H1 (cell line): ENCODE measurements around the gene HBA2. TPM values are rescaled to one million over a fixed set of nuclear protein-coding genes. Genes with fewer than 3 reads are reported as not detected.
"Not testable (repeated sequence)": the region's sequence is repeated elsewhere in the genome, so short reads cannot be mapped to it uniquely, and the experiment has no call there.

Experiments
- CTCF ChIA-PET: fragments of 300-600 bp; sonication (Branson Sonifier 250); formaldehyde crosslinking; loops from one replicate; lab custom pipeline; 2021; ENCODE audit not compliant: partially characterized antibody; lab: Charles Lee
- POLR2A ChIA-PET: fragments of 300-600 bp; sonication (Branson Sonifier 250); formaldehyde crosslinking; loops from one replicate; lab custom pipeline; 2021; ENCODE audit warnings: inconsistent platforms; ENCODE audit not compliant: partially characterized antibody; lab: Charles Lee
- DNase-seq, 2 experiments: peaks; one replicate each; pipeline versions ENCODE4 v3.0.0 to v3.0.0-alpha.2; 2010 to 2022; ENCODE audit warnings: low spot score in 2 of 2, low read depth in 1 of 2, mixed read lengths in 1 of 2
- FAIRE-seq: peaks from 2 replicates; lab custom pipeline; 2011; peaks lifted over from hg19 to GRCh38; lab: Jason Lieb, UNC
- H2AFZ ChIP-seq: 2 replicates; pipeline ENCODE4 v1.8.1; 2012; ENCODE audit warnings: low read length, inconsistent platforms
- H2AK5ac ChIP-seq: 2 replicates; pipeline ENCODE4 v1.6.1; 2013; ENCODE audit warnings: low read depth, low read length
- H2BK120ac ChIP-seq: replicated peaks from 2 replicates; pipeline ENCODE3; 2013; ENCODE audit warnings: low read depth, low read length, inconsistent platforms
- H2BK12ac ChIP-seq: 2 replicates; pipeline ENCODE4 v1.6.1; 2013; ENCODE audit warnings: low read depth, low read length
- H2BK15ac ChIP-seq: 2 replicates; pipeline ENCODE4 v1.6.1; 2013; ENCODE audit warnings: low read length
- H2BK20ac ChIP-seq: 2 replicates; pipeline ENCODE4 v1.6.1; 2013; ENCODE audit warnings: low read length
- H2BK5ac ChIP-seq: 2 replicates; pipeline ENCODE4 v1.6.1; 2013; ENCODE audit warnings: low read depth, low read length
- H3K14ac ChIP-seq: 2 replicates; pipeline ENCODE4 v1.6.1; 2013; ENCODE audit warnings: inconsistent platforms; ENCODE audit not compliant: insufficient read length
- H3K18ac ChIP-seq: 2 replicates; pipeline ENCODE4 v1.6.1; 2013; ENCODE audit warnings: low read length; ENCODE audit errors: extremely low read depth
- H3K23ac ChIP-seq: 2 replicates; pipeline ENCODE4 v1.6.1; 2013; ENCODE audit warnings: inconsistent platforms; ENCODE audit not compliant: insufficient read length
- H3K23me2 ChIP-seq: 2 replicates; pipeline ENCODE4 v1.6.1; 2013; ENCODE audit warnings: low read depth, low read length
- H3K27ac ChIP-seq: 2 replicates; pipeline ENCODE4 v1.6.1; 2011; ENCODE audit warnings: low read depth, low read length, inconsistent platforms
- H3K27me3 ChIP-seq, 4 experiments: replicated peaks in 1 of 4; 1 replicate in 1 of 4; 2 replicates in 3 of 4; pipeline versions ENCODE4 v1.6.1 to v1.8.1; 2011 to 2013; ENCODE audit warnings: low read length in 3 of 4, mild to moderate bottlenecking in 3 of 4, inconsistent platforms in 2 of 4, mixed read lengths in 2 of 4, moderate library complexity in 1 of 4; ENCODE audit not compliant: control insufficient read depth in 3 of 4, insufficient read depth in 3 of 4; ENCODE audit errors: extremely low read depth in 1 of 4
- H3K36me3 ChIP-seq, 4 experiments: 2 replicates each; pipeline versions ENCODE4 v1.6.1 to v1.8.1; 2011 to 2013; ENCODE audit warnings: mild to moderate bottlenecking in 4 of 4, low read length in 3 of 4, moderate library complexity in 2 of 4, control low read depth in 1 of 4, inconsistent platforms in 1 of 4; ENCODE audit not compliant: insufficient read depth in 4 of 4, control insufficient read depth in 2 of 4
- H3K4ac ChIP-seq: replicated peaks from 2 replicates; pipeline ENCODE3; 2013; ENCODE audit warnings: low read length, low read depth, mixed read lengths, inconsistent platforms; ENCODE audit not compliant: insufficient read length
- H3K4me1 ChIP-seq, 4 experiments: replicated peaks in 1 of 4; 1 replicate in 1 of 4; 2 replicates in 3 of 4; pipeline versions ENCODE4 v1.6.1 to v1.8.1; 2011 to 2013; ENCODE audit warnings: low read length in 3 of 4, inconsistent platforms in 2 of 4, mixed read lengths in 1 of 4; ENCODE audit not compliant: insufficient read depth in 4 of 4, control insufficient read depth in 3 of 4
- H3K4me2 ChIP-seq, 2 experiments: 2 replicates each; pipeline versions ENCODE4 v1.6.1 to v1.8.1; 2011 to 2013; ENCODE audit warnings: low read depth in 2 of 2, low read length in 2 of 2, control low read depth in 1 of 2, inconsistent platforms in 1 of 2, mild to moderate bottlenecking in 1 of 2; ENCODE audit not compliant: insufficient read depth in 1 of 2
- H3K4me3 ChIP-seq, 4 experiments: fragments of 200-600, 300-600 bp in 1 of 4; sonication (generic), shearing (Covaris generic), sonication (Bioruptor Twin) in 1 of 4; 2 replicates each; pipeline versions ENCODE4 v1.5.1 to v1.8.1; 2011 to 2016; ENCODE audit warnings: low read length in 4 of 4, low read depth in 3 of 4, control low read depth in 2 of 4, inconsistent platforms in 2 of 4, mild to moderate bottlenecking in 2 of 4, mixed read lengths in 1 of 4, moderate library complexity in 1 of 4; ENCODE audit not compliant: insufficient read depth in 2 of 4; ENCODE audit errors: extremely low read depth in 1 of 4
- H3K56ac ChIP-seq: replicated peaks from 2 replicates; pipeline ENCODE3; 2013; ENCODE audit warnings: low read depth, mild to moderate bottlenecking, mixed read lengths, low read length, inconsistent platforms; ENCODE audit not compliant: insufficient read length
- H3K79me1 ChIP-seq: 2 replicates; pipeline ENCODE4 v1.6.1; 2013; ENCODE audit warnings: low read depth, low read length, control low read depth
- H3K79me2 ChIP-seq, 2 experiments: 2 replicates each; pipeline versions ENCODE4 v1.6.1 to v1.8.1; 2012 to 2013; ENCODE audit warnings: low read length in 2 of 2, mild to moderate bottlenecking in 2 of 2, inconsistent platforms in 1 of 2; ENCODE audit not compliant: insufficient read depth in 2 of 2, control insufficient read depth in 1 of 2
- H3K9ac ChIP-seq, 4 experiments: replicated peaks in 1 of 4; 1 replicate in 1 of 4; 2 replicates in 3 of 4; pipeline versions ENCODE4 v1.6.1 to v1.8.1; 2011 to 2013; ENCODE audit warnings: low read depth in 3 of 4, low read length in 3 of 4, control low read depth in 2 of 4, mild to moderate bottlenecking in 2 of 4, moderate library complexity in 2 of 4, inconsistent platforms in 1 of 4; ENCODE audit errors: extremely low read depth in 1 of 4
- H3K9me3 ChIP-seq, 2 experiments: 2 replicates each; pipeline versions ENCODE4 v1.6.1 to v1.8.1; 2012 to 2013; ENCODE audit warnings: mild to moderate bottlenecking in 2 of 2, moderate library complexity in 2 of 2, control low read depth in 1 of 2, inconsistent platforms in 1 of 2, low read depth in 1 of 2, low read length in 1 of 2, mixed read lengths in 1 of 2; ENCODE audit not compliant: insufficient read depth in 2 of 2
- H4K20me1 ChIP-seq, 2 experiments: replicated peaks in 1 of 2; 2 replicates each; pipeline versions ENCODE3 to v1.8.1; 2011 to 2013; ENCODE audit warnings: inconsistent platforms in 2 of 2, low read length in 2 of 2, mild to moderate bottlenecking in 1 of 2; ENCODE audit not compliant: insufficient read depth in 2 of 2, control insufficient read depth in 1 of 2
- H4K5ac ChIP-seq: 2 replicates; pipeline ENCODE4 v1.6.1; 2013; ENCODE audit warnings: low read length, low read depth, mixed read lengths, inconsistent platforms; ENCODE audit not compliant: insufficient read length
- H4K8ac ChIP-seq: 2 replicates; pipeline ENCODE4 v1.8.0; 2013; ENCODE audit warnings: mild to moderate bottlenecking, moderate library complexity, low read length, inconsistent platforms; ENCODE audit not compliant: insufficient read depth; ENCODE audit errors: extremely low read depth
- H4K91ac ChIP-seq: replicated peaks from 2 replicates; pipeline ENCODE3; 2013; ENCODE audit warnings: low read length, mixed read lengths, inconsistent platforms; ENCODE audit not compliant: insufficient read length
- WGBS, 2 experiments: shearing (Covaris generic) in 1 of 2; methylation state at CpG; one replicate each; pipeline versions ENCODE4 v1.1.6 to v1.1.7; 2013 to 2015; ENCODE audit warnings: low lambda C conversion rate in 2 of 2, mixed read lengths in 2 of 2, inconsistent platforms in 1 of 2, low coverage in 1 of 2, missing lambda C conversion rate in 1 of 2; ENCODE audit not compliant: insufficient replicate concordance in 2 of 2, insufficient coverage in 1 of 2, insufficient read length in 1 of 2; ENCODE audit errors: extremely low coverage in 1 of 2, missing lambda C conversion rate in 1 of 2; 5-methylcytosine and 5-hydroxymethylcytosine counted together
- polyA plus RNA-seq, 7 experiments: library from polyadenylated mRNA; depleted of rRNA in 3 of 7; stranded (reverse) in 5 of 7; unstranded in 2 of 7; fragments of >200 nt in 5 of 7; fragments of 200-250 nt in 2 of 7; gene quantifications; 1 replicate in 5 of 7; 2 replicates in 1 of 7; 4 replicates in 1 of 7; pipeline versions ENCODE4 v1.2.1 to v1.2.3, GENCODE V29; 2011 to 2013; ENCODE audit warnings: missing spikeins in 2 of 7, mixed read lengths in 2 of 7
- total RNA-seq: library from RNA; stranded (reverse); fragmentation: NEBNext Ultra II Directional; extraction: Animal tissue kit (Norgen Biotek cat#: 25700); gene quantifications from 2 replicates; pipeline ENCODE4 v1.2.1, GENCODE V29; 2021

The HBA2 gene
- total and polyA plus RNA-seq, 2 of the 8 experiments (the other 6 are each of a cell fraction or from before 2014, with no cell fraction given): 6.1 TPM; not detected in 1

GRCh38 chr16:173928-174769 is 1.5 kb downstream of the HBA2 start:
- H3K14ac ChIP-seq, H4K8ac ChIP-seq, H3K9ac ChIP-seq, H3K4ac ChIP-seq, FAIRE-seq, DNase-seq, H3K18ac ChIP-seq, H3K23me2 ChIP-seq, H2BK120ac ChIP-seq, H3K27ac ChIP-seq, POLR2A ChIA-PET, H2BK15ac ChIP-seq, H3K36me3 ChIP-seq, H2BK5ac ChIP-seq, H3K79me1 ChIP-seq, H3K4me3 ChIP-seq, H3K4me1 ChIP-seq, H3K79me2 ChIP-seq, H4K5ac ChIP-seq, H4K91ac ChIP-seq, H3K23ac ChIP-seq, H3K9me3 ChIP-seq, H3K4me2 ChIP-seq, H2BK20ac ChIP-seq, H2BK12ac ChIP-seq, H2AFZ ChIP-seq, H2AK5ac ChIP-seq, H3K56ac ChIP-seq: not testable (repeated sequence)
- CTCF ChIA-PET: interaction anchor here (1.2 to 1.9 kb wide), 2 partner anchors 67 to 109 kb away, joined by 4 to 5 read pairs; no protein-coding TSS in a partner anchor
- WGBS, 2 experiments: 29% methylated on average over 4 of the region's 13 CpGs; no CpG with 5 or more reads in 1 of the 2 experiments
- peaks cover 8 to 16% of the 10 kb centered on the region in 2 experiments for H4K20me1 ChIP-seq
- H3K27me3 ChIP-seq: peaks cover 54 to 83% (median 73%) of the 10 kb centered on the region in 4 experiments
